HEK293T (cell line): Measurements from ENCODE around the gene LCOR.
"Not testable (repeated sequence)": the region's sequence is repeated elsewhere in the genome, so short reads cannot be mapped to it uniquely, and the experiment has no call there.

ENCODE experiments used
- CTCF ChIA-PET: fragments of 350-600 bp; formaldehyde crosslinking; extraction: SDS; loops from one replicate; lab custom pipeline; 2021; ENCODE audit warnings: antibody characterized with exemption, inconsistent platforms; lab: Yijun Ruan, JAX
- POLR2A ChIA-PET: fragments of 350-600 bp; formaldehyde crosslinking; extraction: SDS; loops from one replicate; lab custom pipeline; 2020; ENCODE audit warnings: antibody characterized with exemption, inconsistent platforms; lab: Yijun Ruan, JAX
- DNase-seq: peaks from one replicate; pipeline ENCODE4 v3.0.0; 2012; ENCODE audit warnings: mixed read lengths; ENCODE audit errors: extremely low spot score
- ARNT ChIP-seq: fragments of 450-650 bp; IDR thresholded peaks from 2 replicates; pipeline ENCODE4 v1.6.1; 2017; ENCODE audit warnings: mild to moderate bottlenecking
- BHLHE40 ChIP-seq: fragments of 450-650 bp; IDR thresholded peaks from 2 replicates; pipeline ENCODE4 v1.6.1; 2016; ENCODE audit warnings: mild to moderate bottlenecking, moderate library complexity, borderline replicate concordance
- CTBP1 ChIP-seq: fragments of 450-650 bp; IDR thresholded peaks from 2 replicates; pipeline ENCODE4 v1.6.1; 2016; ENCODE audit warnings: borderline replicate concordance
- ELF4 ChIP-seq: fragments of 450-650 bp; IDR thresholded peaks from 2 replicates; pipeline ENCODE4 v1.6.1; 2017; ENCODE audit warnings: antibody characterized with exemption
- FOXA1 ChIP-seq: fragments of 450-650 bp; IDR thresholded peaks from 2 replicates; pipeline ENCODE4 v1.6.1; 2016; ENCODE audit warnings: mild to moderate bottlenecking
- FOXK2 ChIP-seq: fragments of 450-650 bp; IDR thresholded peaks from 2 replicates; pipeline ENCODE4 v1.6.1; 2016; ENCODE audit warnings: mild to moderate bottlenecking
- FOXM1 ChIP-seq: fragments of 450-650 bp; IDR thresholded peaks from 2 replicates; pipeline ENCODE4 v1.6.1; 2017; ENCODE audit warnings: mild to moderate bottlenecking, borderline replicate concordance
- HDGF ChIP-seq: fragments of 450-650 bp; IDR thresholded peaks from 2 replicates; pipeline ENCODE4 v1.6.1; 2017; ENCODE audit warnings: antibody characterized with exemption, borderline replicate concordance
- L3MBTL2 ChIP-seq: fragments of 450-650 bp; conservative IDR thresholded peaks from 2 replicates; pipeline ENCODE4 v1.6.1; 2016; ENCODE audit warnings: mild to moderate bottlenecking
- LEF1 ChIP-seq: fragments of 450-650 bp; IDR thresholded peaks from 2 replicates; pipeline ENCODE4 v1.6.1; 2017; ENCODE audit warnings: mild to moderate bottlenecking, borderline replicate concordance
- NFRKB ChIP-seq: fragments of 450-650 bp; IDR thresholded peaks from 2 replicates; pipeline ENCODE4 v1.6.1; 2016; ENCODE audit warnings: mild to moderate bottlenecking, moderate library complexity
- SP1 ChIP-seq: fragments of 450-650 bp; IDR thresholded peaks from 2 replicates; pipeline ENCODE4 v1.6.1; 2017
- SUZ12 ChIP-seq: fragments of 450-650 bp; IDR thresholded peaks from 2 replicates; pipeline ENCODE4 v1.6.1; 2016; ENCODE audit warnings: mild to moderate bottlenecking
- TARDBP ChIP-seq: fragments of 450-650 bp; IDR thresholded peaks from 2 replicates; pipeline ENCODE4 v1.6.1; 2016
- ZNF384 ChIP-seq: fragments of 450-650 bp; IDR thresholded peaks from 2 replicates; pipeline ENCODE4 v1.6.1; 2016
- TF ChIP-seq, protein P1 (sequence below): fragments of 450-650 bp; IDR thresholded peaks from 2 replicates; pipeline ENCODE4 v1.6.1; 2016

LCOR gene

GRCh38 chr10:96814264-96814663, 17.8 kb upstream of the LCOR start:
- TF ChIP-seq SP1 (no peak), TARDBP (no peak), CTBP1 (no peak), ELF4 (no peak), ARNT (no peak), NFRKB (no peak), BHLHE40 (no peak), ZNF384 (no peak), FOXA1 (no peak), LEF1 (no peak), FOXM1 (no peak), L3MBTL2 (no peak), SUZ12 (no peak), HDGF (no peak)
- TF ChIP-seq, protein P1, sequence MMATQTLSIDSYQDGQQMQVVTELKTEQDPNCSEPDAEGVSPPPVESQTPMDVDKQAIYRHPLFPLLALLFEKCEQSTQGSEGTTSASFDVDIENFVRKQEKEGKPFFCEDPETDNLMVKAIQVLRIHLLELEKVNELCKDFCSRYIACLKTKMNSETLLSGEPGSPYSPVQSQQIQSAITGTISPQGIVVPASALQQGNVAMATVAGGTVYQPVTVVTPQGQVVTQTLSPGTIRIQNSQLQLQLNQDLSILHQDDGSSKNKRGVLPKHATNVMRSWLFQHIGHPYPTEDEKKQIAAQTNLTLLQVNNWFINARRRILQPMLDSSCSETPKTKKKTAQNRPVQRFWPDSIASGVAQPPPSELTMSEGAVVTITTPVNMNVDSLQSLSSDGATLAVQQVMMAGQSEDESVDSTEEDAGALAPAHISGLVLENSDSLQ = no peak
- DNase-seq = no peak
- CTCF ChIA-PET = interaction anchor here (0.6 kb wide), 1 partner anchor 23 kb away, joined by 3 read pairs; no protein-coding TSS in a partner anchor
- POLR2A ChIA-PET = no interaction called here

GRCh38 chr10:96818971-96819370, 13.1 kb upstream of the LCOR start:
- CTCF ChIA-PET, DNase-seq, POLR2A ChIA-PET: not testable (repeated sequence)

- no peak for TF ChIP-seq HDGF
- TF ChIP-seq NFRKB = no peak
- TF ChIP-seq FOXK2 = no peak
- no peak for DNase-seq
- POLR2A ChIA-PET = no interaction called here
- CTCF ChIA-PET = no interaction called here
Observed at GRCh38 chr10:96820765-96821164, 11.3 kb upstream of the LCOR start.

DNA sequence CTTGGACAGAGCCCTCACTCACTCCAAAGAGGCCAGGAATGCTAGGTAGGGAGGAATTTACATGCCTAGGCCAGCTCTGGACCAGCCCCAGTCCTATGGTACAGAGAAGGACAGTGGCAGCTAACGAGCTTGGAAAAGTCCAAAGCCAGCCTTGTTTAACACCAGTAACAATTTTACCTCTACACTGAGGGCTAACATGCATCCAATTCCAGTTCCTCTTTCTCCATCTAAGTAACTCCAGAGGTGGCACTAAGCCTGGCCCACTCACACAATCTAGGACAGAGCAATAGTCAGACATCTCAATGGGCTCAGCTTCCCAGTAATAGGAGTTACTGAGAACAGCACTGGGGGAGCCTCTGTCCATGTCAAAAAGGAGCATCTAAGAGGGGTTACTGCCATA, 5.7 kb upstream of the LCOR start:
- DNase-seq = no peak
- POLR2A ChIA-PET = no interaction called here
- CTCF ChIA-PET = interaction anchor here (0.6 kb wide), 1 partner anchor 575 kb away, joined by 3 read pairs; the partner anchor contains the start of gene RRP12
- TF ChIP-seq TARDBP (no peak), ARNT (no peak), HDGF (no peak), ELF4 (no peak), SP1 (no peak), CTBP1 (no peak), NFRKB (no peak), FOXM1 (no peak), LEF1 (no peak), ZNF384 (no peak), FOXA1 (no peak), SUZ12 (no peak)
- TF ChIP-seq, protein P1 = no peak

GRCh38 chr10:96828609-96829008, 3.5 kb upstream of the LCOR start:
- CTCF ChIA-PET = no interaction called here
- POLR2A ChIA-PET = no interaction called here
- TF ChIP-seq SP1 (no peak), CTBP1 (no peak), LEF1 (no peak), FOXM1 (no peak), TARDBP (no peak), NFRKB (no peak), FOXK2 (no peak), ELF4 (no peak), BHLHE40 (no peak), HDGF (no peak), ARNT (no peak), L3MBTL2 (no peak), ZNF384 (no peak), FOXA1 (no peak), SUZ12 (no peak)
- TF ChIP-seq, protein P1 = no peak
- DNase-seq = no peak

DNA sequence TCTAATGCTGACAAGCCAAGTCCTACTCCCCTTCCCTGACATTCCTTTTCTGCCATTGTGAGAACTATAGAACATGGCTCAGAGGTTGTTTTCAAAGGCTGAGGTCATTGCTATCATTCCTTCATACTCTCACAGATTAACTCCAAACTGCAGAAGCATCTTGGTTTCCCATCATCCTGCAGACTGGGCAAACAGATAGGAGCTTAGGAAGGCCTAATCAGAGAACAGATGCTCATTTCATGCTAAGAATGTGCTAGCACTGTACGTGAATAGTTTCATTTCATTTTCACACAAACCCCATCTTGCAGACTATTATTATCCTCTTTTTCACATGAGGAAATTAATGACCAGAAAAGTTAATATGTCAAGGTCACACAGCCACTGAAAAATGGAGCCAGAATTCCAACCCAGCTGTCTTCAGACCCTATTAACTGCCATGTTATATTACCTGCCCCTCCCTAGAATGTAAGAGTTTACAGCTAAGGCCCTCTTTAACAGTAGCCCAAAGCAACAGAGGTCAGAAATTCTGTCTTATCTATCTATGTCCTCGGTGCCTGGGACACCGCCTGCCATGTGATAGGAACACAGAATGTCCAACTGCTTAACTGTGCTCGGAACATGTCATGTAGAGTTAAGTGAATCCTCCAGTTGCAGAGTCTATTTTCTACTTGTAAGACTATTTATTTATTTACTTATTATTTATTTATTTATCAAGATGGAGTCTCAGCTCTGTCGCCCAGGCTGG, 2.9 kb upstream of the LCOR start:
- ChIA-PET POLR2A (no interaction called here), CTCF (interaction anchor here (1.0 kb wide), 1 partner anchor 188 kb away, joined by 9 read pairs; no protein-coding TSS in a partner anchor)

More for the DNA sequence above, 2.9 kb upstream of the LCOR start:
- no peak for DNase-seq
- TF ChIP-seq ARNT (no peak), CTBP1 (no peak)
